Measurements from ENCODE around the gene PNPO.

- TF ChIP-seq CTCF (IDR thresholded peaks at IDR 0.05; ENCODE audit: control extremely low read depth in 1 of 3, insufficient read depth in 1 of 3, low read depth in 1 of 3, low read length in 3 of 3), result no peak
- TF ChIP-seq TEAD4 (IDR thresholded peaks at IDR 0.05; ENCODE audit: low read depth, low read length), result no peak
- no peak for TF ChIP-seq CREB1 (IDR thresholded peaks at IDR 0.05)
- TF ChIP-seq MAFK (IDR thresholded peaks at IDR 0.05; ENCODE audit: low read depth, low read length), result no peak
These were observed 50.8 kb downstream of the PNPO start for GRCh38 chr17:47992216-47992615.

Measured in H1 (cell line).